ENCODE measurements around the gene ATP6V0D1.
A peak's percentile ranks its signal among the peaks of the same experiment; 100 is the strongest.

The ATP6V0D1 gene

GRCh38 chr16:67399749-67400704 is 80.9 kb downstream of the ATP6V0D1 start:
- DNase-seq: peak; percentile 26

DNA sequence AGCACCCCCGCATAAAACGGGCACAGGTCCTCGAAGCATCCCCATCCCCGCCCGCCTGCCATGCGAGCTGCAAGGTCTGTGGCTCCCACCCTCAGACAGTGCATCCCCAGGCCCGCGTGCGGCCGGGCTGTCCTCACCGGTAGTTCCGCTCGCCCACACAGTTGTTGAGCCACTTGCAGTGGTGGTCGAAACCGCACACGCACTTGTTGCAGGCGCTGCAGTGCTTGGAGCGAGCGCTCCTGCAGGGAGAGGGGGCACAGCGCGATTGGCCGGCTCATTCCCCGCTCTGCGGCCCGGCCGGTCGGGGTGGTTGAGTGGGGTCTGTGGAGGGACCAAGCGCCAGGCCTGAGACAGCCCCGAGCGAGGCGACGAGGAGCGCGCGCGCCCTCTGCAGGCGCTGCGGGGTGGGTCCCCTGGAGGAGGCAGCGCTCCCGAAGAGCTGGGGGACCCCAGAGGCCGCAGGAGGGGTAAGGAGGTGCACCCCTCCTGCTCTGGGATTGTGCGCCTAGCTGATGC is 81.7 kb downstream of the ATP6V0D1 start:
- DNase-seq: no peak

- no peak for DNase-seq
These were observed 82.3 kb downstream of the ATP6V0D1 start for GRCh38 chr16:67398546-67399217.

- no peak for DNase-seq
These were observed 83.0 kb downstream of the ATP6V0D1 start for GRCh38 chr16:67397812-67398545.

GRCh38 chr16:67397036-67397801 is 83.7 kb downstream of the ATP6V0D1 start:
- no peak for DNase-seq

GRCh38 chr16:67396159-67397035 is 84.6 kb downstream of the ATP6V0D1 start:
- DNase-seq: peak; percentile 79

DNA sequence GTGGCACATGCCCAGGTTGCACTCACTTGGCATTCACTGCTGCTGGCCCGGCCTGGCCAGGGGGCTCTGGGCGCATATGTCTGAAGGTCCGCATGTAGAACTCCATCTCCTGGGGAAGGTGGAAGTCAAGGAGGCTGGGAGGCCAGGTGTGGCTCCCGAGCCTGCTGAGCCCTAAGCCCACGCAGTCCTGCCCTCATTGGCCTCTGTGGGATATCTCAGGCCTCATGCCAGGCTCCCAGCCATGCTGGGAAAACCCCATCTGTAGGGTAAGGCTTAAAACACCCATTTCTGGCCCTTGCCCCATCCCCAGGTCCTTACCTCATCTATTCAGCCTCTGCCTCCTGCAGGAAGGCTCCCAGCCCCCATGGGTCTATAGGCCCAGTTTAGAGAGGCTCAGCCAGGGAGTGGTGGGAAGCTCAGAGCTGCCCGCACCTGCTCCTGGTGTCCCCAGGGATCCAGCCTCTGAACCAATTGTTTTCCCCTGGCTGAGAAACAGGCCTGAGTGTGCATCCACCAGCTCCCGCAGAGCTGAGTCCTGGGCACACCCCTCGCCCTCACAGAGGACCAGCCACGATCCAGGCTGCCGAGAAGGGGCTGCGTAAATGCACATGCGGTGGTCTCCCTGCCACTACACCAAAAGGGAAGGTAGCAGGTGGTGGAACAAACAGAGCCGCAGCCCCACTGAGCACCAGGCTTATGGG is 85.3 kb downstream of the ATP6V0D1 start:
- DNase-seq: peak; percentile 76

DNA sequence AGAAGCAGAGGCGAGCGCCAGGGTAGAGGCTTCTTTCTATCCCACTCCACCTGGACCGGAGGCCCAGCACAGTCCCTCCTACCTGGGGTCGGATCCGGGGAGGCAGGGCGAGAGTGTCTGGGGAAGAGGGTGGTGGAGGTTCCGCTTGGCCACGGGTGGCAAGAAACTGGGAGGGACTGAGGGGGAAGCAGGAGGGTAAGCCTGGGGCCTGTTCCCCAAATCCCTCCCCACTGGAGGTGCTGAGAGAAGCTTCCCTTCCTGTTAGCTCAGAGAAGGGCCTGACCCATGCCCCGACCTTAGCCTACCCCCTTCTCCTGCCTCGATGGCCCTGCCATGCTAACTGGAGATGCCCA is 85.9 kb downstream of the ATP6V0D1 start:
- no peak for DNase-seq

DNA sequence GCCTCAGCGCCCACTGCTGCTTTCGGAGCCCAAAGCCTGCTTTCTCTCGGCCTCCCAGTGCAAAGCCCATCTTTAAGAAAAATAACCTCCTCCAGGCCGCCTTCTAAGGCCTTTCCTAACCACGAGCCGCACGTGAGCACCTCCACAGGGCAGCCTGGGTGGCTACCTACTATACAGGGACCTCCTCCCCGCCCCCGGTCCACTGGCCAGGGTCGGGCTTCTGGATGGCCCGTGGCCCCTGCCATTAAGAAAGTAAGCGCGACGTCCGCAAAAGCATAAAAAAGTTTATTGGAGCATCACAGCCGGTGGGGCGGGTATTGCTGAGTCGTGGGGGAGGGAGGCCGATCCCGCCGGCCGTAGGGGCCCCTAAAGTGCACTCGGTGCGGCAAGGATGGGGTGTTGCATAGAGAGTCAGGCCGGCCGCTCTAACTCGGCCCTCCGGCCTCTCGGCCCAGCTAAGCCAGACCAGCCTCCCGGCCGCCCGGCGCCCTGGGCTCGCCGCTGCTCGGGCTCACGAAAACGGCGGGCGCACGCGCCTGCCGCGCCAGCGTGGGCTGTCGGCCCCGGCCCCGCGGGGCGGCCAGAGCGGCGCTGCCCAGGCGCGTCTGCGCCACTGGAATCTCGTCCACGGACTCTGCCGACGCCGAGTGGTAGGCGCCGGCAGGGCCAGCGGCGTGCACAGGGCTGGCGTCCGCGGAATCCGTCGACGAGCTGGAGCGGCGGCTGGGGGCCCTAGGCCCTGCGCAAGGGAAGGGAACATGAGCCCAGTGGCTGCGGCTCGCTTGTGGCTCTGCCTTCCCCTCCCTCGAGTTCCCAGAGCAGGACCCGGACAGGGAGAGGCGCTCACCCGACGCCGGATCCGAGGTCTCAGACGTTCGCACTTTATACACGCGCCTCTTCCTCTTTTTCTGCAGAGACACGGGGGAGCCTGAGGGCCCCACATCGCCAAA is 86.5 kb downstream of the ATP6V0D1 start:
- DNase-seq: no peak

DNA sequence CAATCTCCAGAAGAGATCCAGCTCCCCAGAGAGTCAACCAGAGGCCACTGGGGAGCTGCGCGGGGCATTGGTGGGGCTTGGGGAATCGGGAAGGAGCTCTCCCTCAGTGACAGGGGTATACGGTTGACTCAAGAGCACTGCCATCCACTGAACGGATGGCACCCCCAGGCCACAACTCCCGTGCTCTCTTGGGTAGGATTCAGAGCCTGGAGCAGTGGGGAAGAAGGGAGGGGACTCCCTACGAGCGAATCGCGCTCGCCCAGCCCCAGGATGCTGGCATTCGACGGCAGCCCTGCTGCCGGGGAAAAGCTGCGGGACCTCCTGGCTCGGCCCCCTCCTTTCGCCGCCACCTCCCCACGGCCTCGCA is 87.2 kb downstream of the ATP6V0D1 start:
- no peak for DNase-seq

DNA sequence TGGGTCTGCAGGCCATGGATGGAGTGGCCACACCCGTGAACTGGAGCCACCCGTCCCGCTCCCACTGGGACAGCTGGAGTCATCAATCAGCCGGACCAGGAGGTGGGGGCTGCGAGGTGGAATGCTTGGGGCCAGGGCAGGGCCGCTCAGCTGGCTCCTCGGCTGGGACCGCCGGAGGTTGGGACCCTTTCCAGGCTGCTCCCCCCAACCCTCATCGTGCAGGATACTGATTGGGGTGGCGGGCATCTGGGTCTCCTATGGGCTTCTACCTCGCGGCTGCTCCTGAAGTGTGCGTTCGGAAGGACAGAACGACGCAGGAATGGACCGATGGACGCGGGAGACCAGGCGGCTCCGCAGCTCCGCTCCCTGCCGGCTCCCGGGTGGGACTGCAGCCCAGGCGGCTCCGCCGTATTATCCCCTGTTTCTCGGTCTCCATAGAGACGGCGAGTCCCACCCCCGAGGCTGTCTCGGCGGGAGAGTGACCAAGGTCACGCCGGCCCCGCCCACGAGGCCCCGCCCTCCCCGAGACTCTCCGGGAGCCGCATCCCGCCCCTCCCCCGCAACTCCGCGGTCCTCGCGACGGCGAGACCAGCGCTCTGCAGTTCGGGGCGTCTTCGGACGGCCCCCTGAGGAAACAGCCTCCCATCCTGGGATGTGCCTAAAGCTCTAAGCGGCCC is 87.7 kb downstream of the ATP6V0D1 start, which contains the start of gene TPPP3:
Gene TPPP3 (minus strand): TSS at position 388 of the 677 bp plus-strand sequence. CDS start 2,387 bp downstream, outside the sequence.
- DNase-seq: no peak

DNA sequence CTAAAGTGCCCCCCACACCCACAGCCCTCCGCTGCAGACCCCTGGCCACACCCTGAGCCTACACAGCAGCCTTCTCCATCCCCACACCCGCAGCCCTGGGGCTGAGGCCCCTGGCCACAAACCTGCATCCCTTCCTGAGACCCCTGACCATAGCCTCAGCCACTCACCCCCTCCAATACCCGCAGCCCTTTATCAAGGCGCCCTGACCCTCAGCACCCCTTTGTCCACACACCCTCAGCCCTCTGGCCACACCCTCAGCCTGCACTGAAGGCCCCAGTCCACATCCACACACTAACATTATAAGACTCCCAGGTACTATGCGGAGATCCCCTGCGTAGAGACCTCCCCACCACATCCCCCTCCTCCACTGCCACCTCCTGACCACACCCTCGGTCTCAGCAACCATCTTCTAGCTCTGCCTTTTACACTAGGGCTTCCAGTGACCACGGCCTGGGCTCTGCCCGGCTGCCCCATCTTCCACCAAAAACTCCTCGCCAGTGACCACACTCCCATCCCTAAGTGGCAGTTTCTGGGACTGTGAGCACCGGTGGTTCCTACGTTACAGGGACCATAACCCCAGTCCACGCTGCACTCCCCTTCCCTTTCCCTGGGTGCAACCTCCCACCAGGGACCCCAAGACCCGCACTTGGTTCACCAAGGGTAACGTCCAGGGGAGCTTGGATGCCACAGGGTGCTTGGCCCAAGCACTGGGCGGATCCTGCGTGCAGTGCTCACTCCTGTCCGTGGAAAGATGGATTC is 88.5 kb downstream of the ATP6V0D1 start:
- DNase-seq: no peak

DNA sequence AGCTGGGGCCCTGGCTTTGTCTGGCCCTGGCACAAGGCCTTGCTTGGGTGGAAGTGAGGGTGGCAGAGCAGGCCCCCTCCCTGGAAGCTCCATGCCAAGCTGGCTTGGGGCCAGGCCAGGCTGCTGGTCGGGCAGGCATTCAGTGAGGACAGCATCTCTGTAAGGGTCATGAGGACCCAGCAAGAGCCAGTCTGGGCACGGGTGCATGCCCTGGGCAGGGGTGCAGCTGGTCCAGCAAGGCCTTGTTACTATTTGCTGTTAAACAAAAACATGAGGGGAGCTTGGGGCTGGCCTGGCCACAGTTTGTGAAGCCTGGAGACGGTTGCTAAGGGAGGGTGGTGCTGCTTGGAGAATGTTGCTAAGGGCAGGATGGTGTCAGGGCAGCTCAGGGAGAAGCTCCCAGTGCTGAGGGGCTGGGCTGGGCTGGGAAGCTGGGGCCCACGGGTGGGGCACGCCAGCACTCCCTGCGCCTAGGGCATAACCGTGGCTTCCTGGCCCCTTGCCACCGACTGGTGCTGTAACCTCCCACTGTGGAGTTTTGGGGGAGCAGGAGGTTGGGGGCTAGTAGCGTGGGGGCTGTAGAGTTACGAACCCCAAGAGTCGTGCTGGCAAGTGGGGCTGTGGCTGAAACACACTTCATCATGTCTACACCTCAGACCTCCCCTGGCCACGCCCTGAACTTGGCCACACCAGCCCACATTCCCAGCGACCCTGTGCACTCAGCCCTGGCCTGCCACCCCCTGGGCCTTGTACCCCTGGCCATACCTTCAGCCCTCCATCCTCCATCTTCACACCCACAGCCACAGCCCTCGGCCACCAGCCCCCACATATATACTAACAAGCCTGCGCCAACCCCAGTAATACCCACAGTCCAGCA is 89.3 kb downstream of the ATP6V0D1 start:
- peak; percentile 24 for DNase-seq

- no peak for DNase-seq
These were observed 90.0 kb downstream of the ATP6V0D1 start for GRCh38 chr16:67390816-67391423.

- no peak for DNase-seq
These were observed 90.8 kb downstream of the ATP6V0D1 start for GRCh38 chr16:67389911-67390815.

Measured in NCI-H1105 treated with DMSO at 0.1 percent for 48 hours (cell line).